GM19351 (cell line): ENCODE results near the gene IP6K1.
"Not testable (repeated sequence)": the region's sequence is repeated elsewhere in the genome, so short reads cannot be mapped to it uniquely, and the experiment has no call there.

ENCODE experiments used
- ATAC-seq: cut with Tn5 transposase; IDR thresholded peaks from one replicate; pipeline ENCODE4 v1.9.1; 2021; ENCODE audit warnings: mild to moderate bottlenecking, moderate library complexity; ENCODE audit not compliant: unreplicated experiment

The IP6K1 gene

DNA sequence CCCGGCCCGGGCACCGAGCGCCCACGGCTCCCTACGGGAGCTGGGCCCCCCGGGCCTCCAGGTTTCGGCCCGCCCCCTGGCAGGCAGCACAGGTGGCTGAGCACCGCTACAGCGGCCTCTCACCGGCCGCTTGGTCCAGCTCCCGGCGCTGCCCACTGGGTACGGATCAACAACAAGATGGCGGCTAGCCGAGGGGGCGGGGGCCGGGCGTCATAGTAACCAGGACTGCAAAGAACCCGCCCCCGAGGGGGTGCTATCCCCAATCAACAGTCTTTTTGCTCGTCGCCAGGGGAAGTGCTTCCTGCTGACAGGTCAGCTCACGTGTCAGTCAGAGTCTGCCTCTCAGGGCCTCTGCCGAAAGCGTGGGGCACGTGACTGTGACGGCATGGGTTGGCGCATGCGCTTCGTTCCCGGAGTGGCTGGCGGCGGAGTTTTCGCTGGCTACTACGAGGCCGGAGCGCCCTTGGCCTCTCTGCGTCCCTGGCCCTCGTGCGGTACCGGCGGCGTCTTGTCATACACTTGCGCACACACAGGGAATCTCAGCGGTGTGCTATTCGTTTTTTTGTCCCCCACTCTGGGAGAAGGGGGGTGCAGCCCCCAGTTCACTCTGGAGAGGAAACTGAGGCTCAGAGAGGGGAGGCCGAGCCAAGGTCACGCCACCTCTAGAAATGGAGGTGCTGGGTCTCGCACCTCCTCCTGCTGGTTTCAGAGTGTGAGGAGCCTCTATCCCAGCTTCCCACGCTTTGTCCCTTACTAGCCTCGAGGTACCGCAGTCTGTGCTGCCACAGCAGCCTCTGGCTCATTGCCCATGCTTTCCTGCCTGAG lies at the start of gene IP6K1:
Gene IP6K1, minus strand, starts transcription at position 186 of the 825 bp plus-strand sequence. CDS start 38,502 bp downstream, outside the sequence.
- ATAC-seq = peak; percentile 99

DNA sequence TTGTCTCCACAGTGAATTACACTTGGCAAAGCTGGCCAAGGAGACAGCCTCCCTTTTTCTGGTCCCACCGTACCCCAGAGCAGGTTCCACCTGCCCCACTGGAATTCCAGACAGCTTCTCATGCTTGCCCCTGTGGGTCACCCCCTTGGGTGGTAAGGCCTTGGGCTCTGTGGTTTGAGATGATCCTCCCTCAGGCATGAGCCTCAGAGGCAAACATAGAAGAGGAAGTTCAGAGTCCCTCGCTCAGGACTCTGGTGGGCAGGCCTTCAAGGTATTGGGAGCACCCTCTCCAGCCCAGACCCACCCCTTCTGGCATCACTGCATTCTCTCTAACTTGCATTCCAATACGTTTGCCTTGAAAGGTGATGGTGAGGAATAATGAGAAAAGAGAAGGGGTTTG lies 45.0 kb upstream of the IP6K1 start:
- ATAC-seq = no peak

DNA sequence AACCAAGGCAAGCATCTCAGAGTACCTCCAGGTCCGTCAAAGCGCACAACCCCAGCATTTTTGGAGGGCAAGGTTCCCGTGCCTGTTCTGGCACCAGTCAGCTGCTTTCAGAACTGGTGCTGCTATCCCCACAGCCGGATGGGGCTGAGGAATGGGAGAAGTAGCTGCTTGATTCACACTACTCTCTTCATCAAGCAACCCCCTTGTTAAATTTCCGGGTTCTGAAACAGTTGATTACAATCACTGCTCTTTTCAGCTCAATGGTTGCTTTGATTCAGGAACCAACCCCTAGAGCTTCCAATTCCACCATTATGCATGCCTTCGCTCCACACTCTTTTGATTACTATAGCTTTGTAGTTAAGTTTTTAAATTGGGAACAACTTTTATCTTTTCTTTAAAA lies 39.7 kb upstream of the IP6K1 start:
- no peak for ATAC-seq

GRCh38 chr3:49823131-49823530 lies 36.8 kb upstream of the IP6K1 start:
- ATAC-seq = not testable (repeated sequence)

DNA sequence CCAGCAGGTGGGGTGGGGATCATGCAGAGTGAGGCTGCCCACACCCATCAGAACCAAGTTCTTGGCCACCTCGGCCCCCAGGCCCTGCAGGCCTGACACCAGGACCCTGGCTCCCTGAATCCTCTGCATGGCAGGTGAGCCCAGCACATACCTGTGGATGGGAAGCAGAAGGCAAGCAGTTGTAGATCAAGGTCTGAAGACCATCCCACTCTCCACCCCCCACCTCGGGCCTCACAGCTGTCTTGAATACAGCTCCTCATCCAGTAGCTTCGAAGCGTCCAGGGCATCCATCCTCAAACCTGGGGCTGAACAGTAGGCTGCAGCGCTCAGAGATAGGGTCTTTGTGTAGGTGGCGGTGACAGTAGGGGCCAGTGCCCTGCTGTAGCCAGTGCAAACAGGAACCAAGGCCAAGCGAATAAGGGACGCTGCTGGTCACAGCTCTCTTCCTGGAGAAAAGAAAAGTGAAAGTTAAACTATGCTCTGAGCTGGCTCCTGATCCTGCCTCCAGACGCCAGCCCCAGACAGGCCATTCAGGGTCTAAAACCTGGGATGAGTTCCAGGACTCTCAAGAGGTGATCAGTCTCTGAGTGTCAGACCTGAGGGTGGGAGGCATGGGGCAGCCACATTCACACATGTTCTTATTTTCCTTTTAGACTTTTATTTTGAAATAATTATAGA lies 27.3 kb upstream of the IP6K1 start, which contains the start of gene UBA7:
Gene UBA7, minus strand, starts transcription at position 457 of the 678 bp plus-strand sequence. Its CDS starts 166 bp downstream, at position 291.
- peak; percentile 69 for ATAC-seq

DNA sequence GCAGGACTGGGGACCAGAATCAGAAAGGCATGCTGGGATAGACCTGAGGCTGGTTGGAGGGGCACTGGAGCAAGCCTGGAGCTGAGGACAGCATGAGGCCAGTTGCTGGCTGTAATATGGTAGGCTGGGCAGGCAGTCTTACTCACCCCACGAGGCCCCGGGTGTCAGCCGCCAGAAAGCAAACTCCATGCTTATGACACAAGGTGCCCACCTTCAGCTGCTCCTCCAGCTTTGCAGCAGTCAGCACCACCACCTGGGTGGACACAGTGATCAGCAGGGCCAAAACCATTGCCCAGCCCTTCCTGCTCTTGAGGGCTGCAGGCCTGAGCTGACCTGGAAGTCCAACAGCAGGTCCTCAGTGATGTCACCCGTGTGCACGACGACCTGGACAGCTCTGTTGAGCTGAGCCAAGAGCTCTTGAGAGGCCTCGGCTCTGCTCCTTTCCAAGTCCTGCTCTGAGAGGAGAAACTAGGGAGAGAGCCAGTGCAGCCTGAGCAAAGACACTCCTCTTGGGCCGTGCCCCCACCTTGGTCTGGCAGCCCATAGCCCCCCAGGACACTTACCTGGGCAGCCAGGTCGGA lies 26.7 kb upstream of the IP6K1 start:
- no peak for ATAC-seq

DNA sequence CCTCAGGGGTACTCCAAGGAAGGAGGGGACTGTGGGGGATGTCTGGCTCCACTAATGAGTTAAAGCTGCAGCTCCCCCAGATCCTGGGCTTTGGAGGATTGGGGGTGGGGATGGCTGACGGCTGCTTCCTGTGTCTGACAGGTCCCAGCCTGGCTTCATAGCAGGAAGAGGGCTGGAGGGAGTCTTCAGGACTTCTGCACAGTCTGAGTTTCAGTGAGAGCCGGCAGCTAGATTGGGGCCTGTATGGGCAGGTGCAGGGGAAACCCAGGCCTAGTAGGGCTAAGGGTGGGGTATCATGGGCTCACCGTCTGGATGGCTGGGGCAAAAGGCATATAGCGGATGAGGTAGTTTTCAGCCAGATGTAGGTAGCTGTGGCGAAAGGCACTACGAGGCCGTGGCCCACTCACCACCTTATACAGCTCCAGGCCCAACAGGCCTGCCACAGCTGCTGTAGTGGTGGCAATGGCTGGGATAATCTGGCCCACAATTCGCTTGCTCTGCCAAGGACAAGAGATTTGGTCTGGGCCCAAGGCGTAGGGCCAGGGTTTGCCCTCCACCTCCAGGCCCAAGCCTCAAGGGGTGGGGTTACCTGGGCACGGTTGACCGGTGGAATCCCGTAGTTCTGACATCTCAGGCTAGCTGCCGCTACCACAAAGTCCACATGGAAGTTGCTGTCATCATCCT lies 21.2 kb upstream of the IP6K1 start:
- no peak for ATAC-seq

- ATAC-seq = no peak
Observed at GRCh38 chr3:49806850-49807249, 20.5 kb upstream of the IP6K1 start.

DNA sequence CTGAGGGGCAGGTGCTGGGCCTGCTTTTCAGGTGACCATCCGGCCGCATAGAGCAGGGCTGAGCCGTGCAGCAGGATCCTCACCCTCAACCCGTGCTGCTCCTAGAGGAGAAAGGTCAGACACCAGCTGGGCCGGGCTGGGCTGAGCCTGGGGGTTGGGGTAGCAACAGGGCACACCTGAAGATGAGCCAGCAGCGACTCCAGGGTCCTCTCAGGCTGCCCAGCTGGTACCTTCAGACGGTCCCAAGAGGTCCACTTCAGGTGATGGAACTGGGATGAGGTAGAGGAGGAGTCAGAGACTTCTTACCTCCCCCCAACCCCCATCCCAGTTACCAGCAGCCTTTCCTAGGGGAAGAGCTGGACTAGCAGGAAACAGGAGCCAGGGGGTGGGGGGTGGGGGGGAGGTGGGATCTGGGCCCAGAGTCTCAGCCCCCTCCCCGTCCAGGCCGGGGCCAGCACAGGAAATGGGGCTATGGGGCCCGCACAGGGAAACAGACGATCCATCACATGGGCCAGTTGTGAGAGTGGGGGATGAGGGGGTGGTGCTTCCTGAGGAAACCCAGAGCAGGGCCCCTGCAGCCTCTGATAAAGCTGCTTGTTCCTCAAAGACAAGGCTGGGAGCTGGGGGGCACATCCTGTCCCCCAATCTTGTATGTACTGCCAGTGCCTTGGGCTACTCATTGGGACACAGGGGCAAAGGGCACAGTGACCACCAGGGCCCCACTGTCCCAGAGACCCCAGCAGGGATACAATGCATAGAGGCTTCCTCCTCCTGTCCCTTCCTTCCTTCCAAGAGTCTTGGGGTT lies 19.8 kb upstream of the IP6K1 start:
- no peak for ATAC-seq

DNA sequence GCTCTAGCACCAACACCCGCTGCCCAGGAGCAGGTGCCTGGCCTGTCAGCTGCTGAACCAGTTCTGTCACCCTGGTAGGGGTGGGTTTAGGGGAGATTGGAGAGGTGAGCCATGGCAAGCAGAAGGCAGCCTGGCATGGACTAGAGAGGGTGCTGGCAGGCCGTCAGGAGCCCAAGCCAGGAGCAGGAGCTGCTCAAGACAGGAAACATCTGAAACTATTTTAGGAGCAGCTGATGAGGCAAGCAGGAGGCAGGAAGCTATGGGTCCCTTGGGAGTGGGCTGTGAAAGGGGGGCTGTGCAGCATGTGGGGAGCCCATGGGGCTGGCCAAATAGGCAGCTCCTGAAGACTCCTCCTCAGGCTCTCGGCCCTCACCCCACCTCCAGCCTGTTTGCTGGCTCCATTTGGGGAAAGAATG lies 19.0 kb upstream of the IP6K1 start:
- ATAC-seq = no peak

- ATAC-seq = no peak
Observed at GRCh38 chr3:49804141-49805041, 18.0 kb upstream of the IP6K1 start.

- peak; percentile 5 for ATAC-seq
Observed at GRCh38 chr3:49803465-49804140, 17.3 kb upstream of the IP6K1 start.

DNA sequence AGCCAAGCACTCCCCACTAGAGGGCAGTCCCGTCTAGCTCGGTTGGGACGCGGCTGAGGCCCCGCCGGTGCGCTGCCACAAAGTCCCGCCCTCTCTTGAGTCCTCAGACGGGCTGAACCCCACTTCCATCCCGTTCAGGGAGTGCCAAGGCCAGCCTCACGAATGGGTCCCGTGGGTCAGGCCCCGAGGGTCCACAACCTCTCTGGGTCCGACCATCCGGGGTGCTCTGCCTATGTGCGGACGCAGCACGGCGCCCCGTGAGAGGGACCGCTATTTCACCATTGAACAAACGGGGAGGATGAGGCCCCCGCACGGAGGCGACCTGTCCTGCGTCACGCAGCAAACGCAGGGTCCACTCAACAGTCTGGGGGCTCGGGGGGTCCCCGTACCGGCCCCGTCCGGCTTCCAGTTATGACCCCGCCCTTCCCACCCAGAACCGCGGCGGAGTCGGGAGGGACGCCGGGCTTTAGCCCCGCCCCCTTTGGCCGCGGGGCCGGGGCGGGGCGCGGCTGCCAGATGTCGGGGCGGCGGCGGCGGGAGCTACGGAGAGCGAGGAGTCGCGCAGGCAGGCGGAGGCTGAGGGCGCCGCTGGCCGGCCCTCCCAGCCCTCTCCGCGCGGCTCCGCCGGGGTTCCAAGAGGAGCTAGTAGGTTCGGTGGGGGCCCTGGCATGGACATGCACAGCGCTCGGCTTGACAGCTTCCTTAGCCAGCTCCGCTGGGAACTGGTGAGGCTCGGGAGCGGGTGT lies 16.6 kb upstream of the IP6K1 start, which contains the start of gene INKA1:
Gene INKA1, plus strand, starts transcription at position 543 of the 746 bp plus-strand sequence. Its CDS starts 132 bp downstream, at position 675.
- peak; percentile 66 for ATAC-seq

DNA sequence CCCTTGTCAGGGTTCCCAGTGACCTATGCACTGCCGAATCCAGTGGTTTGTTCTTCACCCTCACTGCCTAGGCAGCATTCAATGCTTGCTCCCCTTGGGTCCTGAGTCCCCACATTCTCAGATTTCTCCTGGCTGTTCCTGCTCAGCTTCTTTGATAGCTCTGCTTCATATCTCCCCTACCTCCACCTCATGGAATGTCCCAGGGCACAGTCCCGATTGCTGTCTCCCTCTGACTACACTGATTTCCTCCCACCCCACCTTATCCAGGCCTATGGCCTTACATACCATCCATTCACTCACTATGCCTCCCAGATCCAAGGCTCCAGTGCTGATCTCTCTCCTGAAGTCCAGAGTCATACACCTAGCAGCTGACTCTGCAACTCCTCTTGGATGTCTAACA lies 14.8 kb upstream of the IP6K1 start:
- no peak for ATAC-seq

- no peak for ATAC-seq
Observed at GRCh38 chr3:49799761-49800160, 13.4 kb upstream of the IP6K1 start, which contains the start of gene CDHR4. CDHR4 (minus strand) TSS chr3:49799873; CDS start chr3:49799812, 61 bp downstream.

- ATAC-seq = no peak
Observed at GRCh38 chr3:49799105-49799504, 12.8 kb upstream of the IP6K1 start.
